Prostate gland (tissue), 2 donors: ENCODE measurements around the gene TIMP2.

Experiments used
- CTCF ChIP-seq, 4 experiments: fragments of 200-600 bp in 2 of 4; fragments of 450-650 bp in 2 of 4; sonication (generic) in 2 of 4; IDR thresholded peaks; 1 replicate in 3 of 4; 2 replicates in 1 of 4; pipeline ENCODE4 v1.5.1; 2016 to 2019; ENCODE audit warnings: antibody characterized with exemption in 4 of 4, mild to moderate bottlenecking in 2 of 4, moderate library complexity in 2 of 4
- POLR2A ChIP-seq: fragments of 450-650 bp; IDR thresholded peaks from one replicate; pipeline ENCODE4 v1.6.1; 2016; ENCODE audit warnings: antibody characterized with exemption, mild to moderate bottlenecking
- POLR2AphosphoS5 ChIP-seq: sonication (generic); formaldehyde crosslinking; IDR thresholded peaks from one replicate; pipeline ENCODE4 v1.6.1; 2017; ENCODE audit warnings: antibody characterized with exemption

GRCh38 chr17:78840780-78841611, 84.2 kb downstream of the TIMP2 start, which contains the start of gene USP36:
- TF ChIP-seq CTCF (IDR thresholded peaks at IDR 0.05) (peak in 3 of 4 experiments; percentile 11 to 53 (median 52)), POLR2AphosphoS5 (peak; percentile 100), POLR2A (peak; percentile 84)
